ENCODE data around the gene PADI1.

DNA sequence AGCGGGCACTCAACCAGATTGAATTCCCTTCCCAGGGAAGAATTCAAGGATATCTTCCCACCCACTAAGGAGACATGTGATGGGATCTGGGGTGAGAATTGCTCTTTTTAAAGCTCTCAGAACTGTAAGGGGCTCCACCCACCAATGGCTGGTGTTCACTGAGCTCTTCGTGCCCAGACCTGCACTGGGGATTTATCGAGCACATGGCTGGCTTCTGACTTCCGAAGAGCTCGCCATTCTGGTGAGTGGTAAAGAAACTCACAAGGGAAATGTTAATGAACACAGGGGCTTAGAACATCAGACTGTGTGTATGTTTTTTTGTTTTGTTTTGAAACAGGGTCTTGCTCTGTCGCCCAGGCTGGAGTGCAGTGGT, 53.8 kb downstream of the PADI1 start:
- TF ChIP-seq, protein P1, sequence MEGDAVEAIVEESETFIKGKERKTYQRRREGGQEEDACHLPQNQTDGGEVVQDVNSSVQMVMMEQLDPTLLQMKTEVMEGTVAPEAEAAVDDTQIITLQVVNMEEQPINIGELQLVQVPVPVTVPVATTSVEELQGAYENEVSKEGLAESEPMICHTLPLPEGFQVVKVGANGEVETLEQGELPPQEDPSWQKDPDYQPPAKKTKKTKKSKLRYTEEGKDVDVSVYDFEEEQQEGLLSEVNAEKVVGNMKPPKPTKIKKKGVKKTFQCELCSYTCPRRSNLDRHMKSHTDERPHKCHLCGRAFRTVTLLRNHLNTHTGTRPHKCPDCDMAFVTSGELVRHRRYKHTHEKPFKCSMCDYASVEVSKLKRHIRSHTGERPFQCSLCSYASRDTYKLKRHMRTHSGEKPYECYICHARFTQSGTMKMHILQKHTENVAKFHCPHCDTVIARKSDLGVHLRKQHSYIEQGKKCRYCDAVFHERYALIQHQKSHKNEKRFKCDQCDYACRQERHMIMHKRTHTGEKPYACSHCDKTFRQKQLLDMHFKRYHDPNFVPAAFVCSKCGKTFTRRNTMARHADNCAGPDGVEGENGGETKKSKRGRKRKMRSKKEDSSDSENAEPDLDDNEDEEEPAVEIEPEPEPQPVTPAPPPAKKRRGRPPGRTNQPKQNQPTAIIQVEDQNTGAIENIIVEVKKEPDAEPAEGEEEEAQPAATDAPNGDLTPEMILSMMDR (IDR thresholded peaks at IDR 0.05): no peak
- TF ChIP-seq EZH2 (IDR thresholded peaks at IDR 0.05; ENCODE audit: borderline replicate concordance, insufficient read depth, low read depth, low read length, poor library complexity, severe bottlenecking): no peak

Data from B cell (primary cell).